Upper lobe of left lung (tissue), 4 donors: Measurements from ENCODE around the gene DIP2A.

ENCODE experiments used
- CTCF ChIP-seq, 6 experiments: fragments of 450-650 bp in 4 of 6; fragments of 200-600 bp in 2 of 6; sonication (generic) in 2 of 6; IDR thresholded peaks; one replicate each; pipeline ENCODE4 v1.5.1; 2016 to 2019; ENCODE audit warnings: antibody characterized with exemption in 6 of 6
- EP300 ChIP-seq, 4 donors: sonication (generic); formaldehyde crosslinking; IDR thresholded peaks; one replicate each; pipeline ENCODE4 v1.5.1; 2017; ENCODE audit warnings: antibody characterized with exemption in 4 of 4, control low read depth in 2 of 4
- POLR2A ChIP-seq, 4 donors: fragments of 450-650 bp; IDR thresholded peaks; one replicate each; pipeline ENCODE4 v1.5.1; 2016 to 2017; ENCODE audit warnings: antibody characterized with exemption in 4 of 4, mild to moderate bottlenecking in 2 of 4
- POLR2AphosphoS5 ChIP-seq, 2 donors: sonication (generic); formaldehyde crosslinking; IDR thresholded peaks; one replicate each; pipeline ENCODE4 v1.5.1; 2017; ENCODE audit warnings: antibody characterized with exemption in 2 of 2

DNA sequence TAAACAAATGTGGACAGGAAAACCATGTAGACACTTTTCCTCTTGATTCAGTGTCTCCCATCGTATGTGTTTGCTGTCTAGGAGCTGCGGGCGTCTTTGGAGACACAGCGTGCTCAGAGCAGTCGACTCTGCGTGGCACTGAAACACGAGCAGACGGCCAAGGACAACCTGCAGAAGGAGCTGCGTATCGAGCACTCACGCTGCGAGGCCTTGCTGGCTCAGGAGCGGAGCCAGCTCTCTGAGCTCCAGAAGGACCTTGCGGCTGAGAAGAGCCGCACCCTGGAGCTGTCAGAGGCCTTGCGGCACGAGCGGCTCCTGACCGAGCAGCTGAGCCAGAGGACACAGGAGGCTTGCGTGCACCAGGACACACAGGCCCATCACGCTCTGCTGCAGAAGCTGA lies 27.2 kb upstream of the DIP2A start:
- no peak for TF ChIP-seq POLR2AphosphoS5 (IDR thresholded peaks at IDR 0.05)
- no peak for TF ChIP-seq CTCF (IDR thresholded peaks at IDR 0.05)
- TF ChIP-seq EP300 (IDR thresholded peaks at IDR 0.05), result no peak
- no peak for TF ChIP-seq POLR2A (IDR thresholded peaks at IDR 0.05)
